HG03469 (cell line): ENCODE data around the gene SOAT2.
"Not testable (repeated sequence)": the region's sequence is repeated elsewhere in the genome, so short reads cannot be mapped to it uniquely, and the experiment has no call there.

Experiments
- ATAC-seq: cut with Tn5 transposase; IDR thresholded peaks from one replicate; pipeline ENCODE4 v1.9.1; 2021; ENCODE audit warnings: mild to moderate bottlenecking, moderate library complexity, moderate number of reproducible peaks; ENCODE audit not compliant: unreplicated experiment

The SOAT2 gene

DNA sequence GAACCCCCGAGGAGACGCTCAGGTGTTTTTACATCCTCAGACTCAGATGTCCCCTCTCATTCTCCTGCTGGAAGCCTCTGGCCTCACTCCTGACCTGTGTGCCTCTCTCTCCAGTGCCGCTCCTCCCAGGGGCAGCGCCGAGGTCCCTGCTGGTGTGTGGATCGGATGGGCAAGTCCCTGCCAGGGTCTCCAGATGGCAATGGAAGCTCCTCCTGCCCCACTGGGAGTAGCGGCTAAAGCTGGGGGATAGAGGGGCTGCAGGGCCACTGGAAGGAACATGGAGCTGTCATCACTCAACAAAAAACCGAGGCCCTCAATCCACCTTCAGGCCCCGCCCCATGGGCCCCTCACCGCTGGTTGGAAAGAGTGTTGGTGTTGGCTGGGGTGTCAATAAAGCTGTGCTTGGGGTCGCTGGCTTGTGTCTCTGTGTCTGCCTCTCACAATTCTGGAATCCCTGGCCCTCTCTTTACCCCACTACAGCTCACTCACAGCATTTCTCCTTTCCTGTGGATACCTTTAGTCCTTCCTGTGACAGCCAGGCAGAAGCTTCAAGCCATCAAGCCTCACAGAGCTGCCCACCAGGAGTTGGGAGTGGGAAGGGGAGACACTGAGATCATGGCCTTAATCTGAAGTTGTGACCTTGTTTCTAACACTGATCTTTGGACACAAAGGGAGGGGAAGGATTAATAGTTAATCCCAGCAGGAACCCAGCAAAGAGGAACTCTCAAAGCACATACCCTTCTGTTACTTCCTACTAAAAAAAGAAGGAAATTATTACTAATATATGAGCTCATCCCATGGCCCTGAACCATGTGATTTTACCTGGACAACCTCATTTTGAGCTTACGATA, 1.1 kb upstream of the SOAT2 start:
- no peak for ATAC-seq

DNA sequence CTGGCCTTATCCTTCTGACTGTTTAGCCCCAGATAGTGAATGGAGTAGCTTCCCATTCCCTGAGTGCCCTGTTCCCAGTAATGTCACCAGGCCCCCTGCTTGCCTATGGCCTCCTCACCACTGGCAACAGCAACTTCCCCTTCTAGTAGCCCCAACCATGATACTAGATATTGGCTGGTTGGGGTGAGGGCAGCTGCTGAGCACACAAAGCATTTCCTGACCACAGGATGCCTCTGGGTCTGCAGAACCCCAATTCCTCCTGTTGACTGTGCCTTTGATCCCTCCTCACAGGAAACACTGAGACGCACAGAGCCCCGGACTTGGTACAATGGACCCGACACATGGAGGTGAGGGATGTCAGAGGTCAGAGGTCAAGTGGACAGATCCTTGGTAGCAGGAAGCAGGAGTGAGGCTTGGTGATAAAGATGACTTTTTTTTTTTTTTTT, 597 bp downstream of the SOAT2 start:
- no peak for ATAC-seq

DNA sequence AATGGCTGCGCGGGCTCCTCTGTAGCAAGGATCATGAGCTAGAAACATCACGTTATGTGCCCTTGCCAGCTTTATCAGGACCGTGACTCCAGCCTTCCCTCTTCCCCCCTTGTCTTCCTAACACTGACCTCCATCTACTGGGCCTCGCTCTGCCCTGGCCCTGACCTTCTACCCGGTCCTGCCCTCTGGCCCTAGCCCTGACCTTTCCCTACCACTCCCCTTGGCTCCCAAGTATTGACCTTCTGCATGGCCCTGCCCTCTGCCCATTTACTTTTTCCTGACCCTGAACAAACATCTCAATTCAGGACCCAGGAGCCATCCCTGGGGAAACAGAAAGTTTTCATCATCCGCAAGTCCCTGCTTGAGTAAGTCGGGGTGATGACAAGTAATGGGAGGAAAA, 2.0 kb downstream of the SOAT2 start:
- ATAC-seq: no peak

DNA sequence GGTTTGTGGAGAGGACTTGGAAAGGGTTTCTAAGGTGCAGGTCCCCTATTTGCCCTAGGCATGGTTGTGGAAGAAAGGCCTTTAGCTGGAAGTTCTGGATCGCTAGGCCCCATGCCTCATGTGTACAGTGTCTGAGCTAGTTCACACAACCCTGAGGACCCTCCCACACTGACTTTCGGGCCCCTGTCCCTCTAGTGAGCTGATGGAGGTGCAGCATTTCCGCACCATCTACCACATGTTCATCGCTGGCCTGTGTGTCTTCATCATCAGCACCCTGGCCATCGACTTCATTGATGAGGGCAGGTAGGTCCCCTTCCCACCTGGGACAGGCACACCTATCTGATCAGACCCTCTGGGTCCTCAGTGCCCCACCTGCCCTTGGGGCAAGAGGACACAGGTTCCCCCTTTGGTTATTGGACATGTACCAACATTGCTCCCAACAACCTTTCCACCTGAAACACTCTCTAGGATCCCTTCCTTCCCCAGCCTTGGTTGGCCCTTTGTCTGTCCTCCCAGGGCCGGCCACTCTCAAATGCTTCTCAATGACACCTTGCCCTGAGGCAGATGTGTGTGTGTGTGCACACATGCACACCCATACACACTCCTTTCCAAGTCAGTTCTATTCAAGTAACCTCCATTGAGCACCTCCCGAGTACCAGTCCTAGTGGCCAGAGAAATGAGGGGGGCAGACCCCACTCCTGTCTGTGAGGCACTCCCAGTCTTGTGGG, 2.6 kb downstream of the SOAT2 start:
- ATAC-seq: no peak

DNA sequence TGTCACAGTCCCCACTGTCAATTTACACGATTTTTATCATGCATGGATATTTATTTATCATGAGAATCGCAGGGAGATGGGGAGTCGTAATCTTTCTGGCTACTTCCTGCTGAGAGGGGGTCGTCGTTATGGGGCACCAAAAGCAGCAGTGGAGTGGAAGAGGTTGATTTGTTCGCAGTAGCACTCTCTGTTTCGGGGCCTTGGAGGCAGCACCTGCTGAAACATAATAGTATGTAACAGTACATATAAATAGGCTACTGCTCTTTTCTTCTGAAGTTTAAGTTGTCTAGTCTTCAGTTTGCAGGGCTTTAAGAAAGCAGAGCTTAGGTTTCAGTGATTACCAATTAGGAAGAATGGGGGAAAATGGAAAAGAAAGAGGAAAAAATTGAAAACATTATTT, 3.8 kb downstream of the SOAT2 start:
- ATAC-seq: no peak

DNA sequence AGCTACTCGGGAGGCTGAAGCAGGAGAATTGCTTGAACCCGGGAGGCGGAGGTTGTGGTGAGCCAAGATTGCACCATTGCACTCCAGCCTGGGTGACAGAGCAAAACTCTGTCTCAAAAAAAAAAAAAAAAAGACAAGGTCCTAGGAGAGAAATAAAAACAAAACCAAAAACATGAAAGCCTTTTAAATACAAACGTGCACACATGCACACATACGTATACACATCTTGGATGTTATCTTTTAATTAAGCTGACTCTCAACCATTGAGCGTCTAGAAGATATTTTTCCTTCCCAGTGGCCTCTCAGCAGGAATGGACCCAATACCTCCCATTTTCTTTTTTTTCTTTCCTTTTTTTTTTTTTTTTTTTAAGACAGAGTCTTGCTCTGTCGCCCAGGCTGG, 9.1 kb downstream of the SOAT2 start:
- ATAC-seq: not testable (repeated sequence)

DNA sequence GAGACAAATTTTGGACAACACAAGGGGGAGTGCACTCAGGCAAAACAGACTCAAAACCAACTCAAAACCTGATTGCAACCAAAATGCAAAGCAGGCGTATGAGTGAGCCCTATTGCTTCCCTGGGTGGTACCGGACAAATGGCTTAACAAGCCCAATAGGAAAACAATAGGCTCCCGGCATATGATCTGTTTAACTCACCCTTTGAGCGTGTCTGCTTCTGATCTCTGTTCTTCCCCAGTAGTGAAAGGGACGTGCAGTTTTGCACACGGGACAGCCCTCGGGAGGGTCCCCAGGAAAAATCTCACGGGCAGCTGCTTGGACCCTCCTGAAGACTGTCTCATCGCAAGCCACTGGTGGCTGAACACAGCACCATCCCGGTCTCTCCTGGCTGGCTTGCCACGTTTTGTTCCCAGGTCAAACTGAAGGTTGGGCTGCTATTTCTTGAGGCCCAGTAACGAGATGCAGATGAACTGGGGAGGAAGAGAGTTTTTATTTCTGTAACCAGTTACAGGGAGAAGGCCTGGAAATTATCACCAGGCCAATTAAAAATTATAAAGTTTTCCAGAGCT, 9.9 kb downstream of the SOAT2 start:
- ATAC-seq: no peak

DNA sequence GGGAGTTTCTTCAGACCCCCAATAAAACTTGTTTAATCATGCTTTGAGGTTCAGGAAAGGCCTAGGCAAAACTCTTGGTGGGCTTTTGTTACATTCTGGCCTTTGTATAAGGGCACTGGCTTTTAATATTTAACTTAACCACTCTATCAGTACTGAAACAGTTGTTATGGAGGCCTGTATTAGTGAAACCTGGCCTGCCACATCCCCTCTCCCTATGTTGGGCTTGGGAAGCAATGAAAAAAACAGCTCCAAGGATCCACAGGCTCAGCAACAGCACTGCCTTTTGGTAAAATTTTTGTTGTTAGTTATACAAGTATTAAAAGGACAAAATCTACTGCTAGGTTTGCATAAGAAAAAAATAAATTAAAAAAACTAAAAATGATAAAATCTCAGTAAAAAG, 10.7 kb downstream of the SOAT2 start:
- ATAC-seq: no peak

DNA sequence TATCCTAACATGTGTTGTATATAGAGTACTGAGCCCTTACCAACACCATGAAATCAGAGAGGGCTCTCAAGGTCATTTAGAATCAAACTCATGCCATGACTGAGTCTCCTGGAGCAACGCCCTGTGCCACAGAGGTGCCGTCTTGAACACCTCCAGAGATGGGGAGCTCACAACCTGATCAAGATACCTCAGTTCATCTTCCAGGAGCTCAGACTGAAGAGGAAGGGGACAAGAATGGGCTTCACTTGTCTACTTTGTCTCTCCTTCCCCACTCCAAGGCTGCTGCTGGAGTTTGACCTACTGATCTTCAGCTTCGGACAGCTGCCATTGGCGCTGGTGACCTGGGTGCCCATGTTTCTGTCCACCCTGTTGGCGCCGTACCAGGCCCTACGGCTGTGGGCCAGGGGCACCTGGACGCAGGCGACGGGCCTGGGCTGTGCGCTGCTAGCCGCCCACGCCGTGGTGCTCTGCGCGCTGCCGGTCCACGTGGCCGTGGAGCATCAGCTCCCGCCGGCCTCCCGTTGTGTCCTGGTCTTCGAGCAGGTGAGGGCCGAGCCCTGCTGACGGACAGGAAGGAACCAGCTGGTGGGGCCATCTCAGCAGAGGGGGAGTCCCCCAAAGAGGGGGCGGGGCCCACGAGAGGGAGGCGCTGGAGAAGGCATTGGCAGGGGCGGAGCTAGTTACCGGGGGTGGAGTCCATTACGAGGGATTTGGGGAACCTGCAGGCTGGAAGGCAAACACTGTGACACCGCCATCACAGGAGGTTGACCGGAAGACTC, 12.0 kb downstream of the SOAT2 start:
- ATAC-seq: no peak

DNA sequence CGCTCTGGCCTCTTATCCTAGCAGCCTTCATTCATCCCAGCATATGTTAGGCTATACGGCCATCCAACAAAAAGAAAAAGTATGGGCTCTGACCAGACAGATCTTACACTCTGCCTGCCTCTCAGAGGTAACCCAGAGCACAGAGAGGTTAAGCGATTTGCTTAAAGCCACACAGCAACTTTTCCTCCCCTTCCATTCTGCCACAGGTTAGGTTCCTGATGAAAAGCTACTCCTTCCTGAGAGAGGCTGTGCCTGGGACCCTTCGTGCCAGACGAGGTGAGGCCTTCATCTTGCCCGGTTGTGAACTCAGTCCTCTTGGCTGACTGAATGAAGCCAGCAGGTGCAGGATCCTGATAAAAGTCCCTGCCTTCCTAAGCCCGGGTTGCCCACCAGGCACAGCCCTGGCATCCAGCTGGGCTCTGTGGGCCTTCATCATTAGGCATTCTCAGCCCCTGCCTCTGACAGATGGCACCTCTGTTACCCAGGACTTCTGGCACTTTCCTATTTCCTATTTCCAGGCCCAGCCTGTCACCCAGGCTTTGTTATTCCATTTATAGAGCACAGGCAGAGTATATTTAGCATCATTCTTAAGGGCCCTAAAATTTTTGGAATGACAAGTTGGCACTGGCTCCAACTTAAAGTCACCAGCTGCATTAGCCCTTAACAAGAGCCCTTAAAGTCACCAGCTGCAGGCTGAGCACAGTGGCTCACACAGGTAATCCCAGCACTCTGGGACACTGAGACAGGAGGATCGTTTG, 12.8 kb downstream of the SOAT2 start:
- no peak for ATAC-seq

DNA sequence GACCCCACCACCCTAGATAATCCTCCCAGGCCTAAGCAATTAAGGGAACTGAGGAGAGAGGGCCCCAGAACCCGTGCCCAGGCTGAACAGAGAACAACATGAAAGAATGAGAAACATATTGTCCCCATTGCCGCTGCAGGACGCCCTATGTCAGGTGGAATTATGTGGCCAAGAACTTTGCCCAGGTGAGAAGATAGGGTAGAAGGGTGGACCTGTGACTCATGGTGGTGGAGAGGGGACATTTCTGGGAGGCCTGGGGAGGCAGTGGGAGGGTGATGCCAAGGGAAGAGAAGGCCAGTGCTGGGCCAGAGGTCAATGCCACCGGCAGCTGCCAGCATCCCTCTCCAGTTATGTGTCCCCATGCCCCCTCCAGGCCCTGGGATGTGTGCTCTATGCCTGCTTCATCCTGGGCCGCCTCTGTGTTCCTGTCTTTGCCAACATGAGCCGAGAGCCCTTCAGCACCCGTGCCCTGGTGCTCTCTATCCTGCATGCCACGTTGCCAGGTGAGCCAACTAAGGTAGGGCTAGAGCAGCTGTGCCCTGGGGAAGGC, 15.5 kb downstream of the SOAT2 start:
- ATAC-seq: no peak

DNA sequence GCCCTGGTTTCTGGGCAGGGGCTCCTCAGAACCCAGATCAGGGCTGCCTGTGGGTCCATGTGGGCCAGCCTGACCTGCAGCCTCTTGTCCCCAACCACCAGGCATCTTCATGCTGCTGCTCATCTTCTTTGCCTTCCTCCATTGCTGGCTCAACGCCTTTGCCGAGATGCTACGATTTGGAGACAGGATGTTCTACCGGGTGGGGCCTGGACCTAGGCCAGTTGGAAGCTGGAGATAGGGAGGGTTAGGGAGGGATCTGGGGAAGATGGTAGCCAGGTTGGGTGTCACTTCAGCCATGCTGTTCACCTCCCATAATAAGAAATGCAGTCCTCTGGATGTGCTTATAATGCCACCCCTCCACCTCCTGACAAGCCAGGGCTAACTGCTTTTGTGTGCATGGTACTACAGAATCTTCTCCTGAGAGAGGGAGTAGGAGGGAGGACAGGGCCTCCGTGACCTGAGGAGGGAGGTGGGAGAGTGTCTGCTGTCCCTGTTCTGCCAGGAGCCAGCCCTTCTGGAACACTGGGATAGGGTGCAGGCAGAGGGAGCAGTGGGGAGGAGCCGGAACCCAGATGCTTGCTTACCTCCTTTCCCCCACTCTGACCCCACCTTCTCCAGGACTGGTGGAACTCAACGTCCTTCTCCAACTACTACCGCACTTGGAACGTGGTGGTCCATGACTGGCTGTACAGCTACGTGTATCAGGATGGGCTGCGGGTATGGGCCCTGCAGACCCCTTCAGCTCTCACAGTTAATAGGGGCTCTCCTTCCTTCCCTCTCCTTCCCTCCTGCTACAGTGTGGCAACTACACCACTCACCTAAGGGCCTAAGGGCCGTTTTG, 17.6 kb downstream of the SOAT2 start:
- ATAC-seq: no peak

DNA sequence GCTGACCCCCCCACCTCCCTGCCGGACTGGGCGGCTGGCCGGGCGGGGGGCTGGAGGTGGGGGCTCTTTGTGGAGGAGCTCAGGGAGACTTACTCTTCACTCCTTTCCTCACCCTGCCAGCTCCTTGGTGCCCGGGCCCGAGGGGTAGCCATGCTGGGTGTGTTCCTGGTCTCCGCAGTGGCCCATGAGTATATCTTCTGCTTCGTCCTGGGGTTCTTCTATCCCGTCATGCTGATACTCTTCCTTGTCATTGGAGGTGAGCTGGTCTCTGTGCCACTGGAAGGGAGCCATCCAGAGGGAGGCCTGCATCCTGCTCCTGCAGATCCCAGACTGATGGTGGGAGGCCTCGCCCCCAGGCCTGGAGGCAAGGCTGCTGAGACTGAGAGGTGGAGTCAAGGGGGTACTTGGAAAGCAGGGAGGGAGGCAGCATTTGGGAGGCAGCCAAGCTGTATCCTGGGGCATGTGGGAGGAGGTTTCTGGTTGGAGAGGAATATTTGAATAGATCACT, 19.7 kb downstream of the SOAT2 start:
- no peak for ATAC-seq

DNA sequence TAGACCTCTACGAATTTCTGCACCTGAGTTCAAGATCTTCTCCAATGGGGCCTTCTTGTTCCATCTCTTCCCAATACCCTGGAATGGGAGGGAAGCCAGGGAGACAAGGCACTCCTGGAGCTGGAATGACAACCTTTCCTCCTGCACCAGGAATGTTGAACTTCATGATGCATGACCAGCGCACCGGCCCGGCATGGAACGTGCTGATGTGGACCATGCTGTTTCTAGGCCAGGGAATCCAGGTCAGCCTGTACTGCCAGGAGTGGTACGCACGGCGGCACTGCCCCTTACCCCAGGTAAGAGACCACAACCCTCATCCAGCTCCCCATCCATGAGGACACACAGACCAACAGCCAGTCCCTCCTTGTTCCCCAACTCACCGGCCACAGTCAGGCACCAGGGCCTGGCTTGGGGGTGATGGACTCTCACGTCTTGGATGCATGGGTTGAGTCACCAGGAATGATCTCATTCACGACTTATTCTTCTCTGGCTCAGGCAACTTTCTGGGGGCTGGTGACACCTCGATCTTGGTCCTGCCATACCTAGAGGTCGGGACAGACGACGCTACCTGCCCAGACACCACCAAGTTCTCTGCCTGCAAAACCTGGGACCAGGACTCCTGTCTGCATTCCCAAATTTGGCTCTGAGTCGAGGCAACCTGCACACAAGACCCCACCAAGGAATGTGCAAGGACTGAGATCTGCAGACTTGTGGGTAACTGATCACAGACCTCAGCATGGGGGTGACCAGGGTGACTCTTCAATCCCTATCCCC, 20.5 kb downstream of the SOAT2 start:
- no peak for ATAC-seq

DNA sequence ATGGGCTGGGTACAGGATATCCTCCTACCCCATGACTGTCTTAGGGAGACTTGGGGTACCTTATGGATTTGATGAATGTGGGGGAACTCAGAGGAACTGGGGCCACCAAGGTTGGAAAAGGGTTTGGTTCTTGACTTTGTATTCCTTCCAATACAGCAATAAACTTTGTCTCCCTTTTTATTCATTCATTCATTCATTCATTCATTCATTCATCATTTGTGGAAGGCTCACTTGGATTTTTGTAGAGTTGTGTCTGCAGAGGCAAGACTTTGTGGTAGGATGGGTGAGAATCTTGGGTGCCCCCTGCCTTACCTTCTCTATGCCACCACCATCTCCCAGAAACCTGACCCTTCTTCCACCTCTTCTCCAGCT, 21.1 kb downstream of the SOAT2 start:
- no peak for ATAC-seq

DNA sequence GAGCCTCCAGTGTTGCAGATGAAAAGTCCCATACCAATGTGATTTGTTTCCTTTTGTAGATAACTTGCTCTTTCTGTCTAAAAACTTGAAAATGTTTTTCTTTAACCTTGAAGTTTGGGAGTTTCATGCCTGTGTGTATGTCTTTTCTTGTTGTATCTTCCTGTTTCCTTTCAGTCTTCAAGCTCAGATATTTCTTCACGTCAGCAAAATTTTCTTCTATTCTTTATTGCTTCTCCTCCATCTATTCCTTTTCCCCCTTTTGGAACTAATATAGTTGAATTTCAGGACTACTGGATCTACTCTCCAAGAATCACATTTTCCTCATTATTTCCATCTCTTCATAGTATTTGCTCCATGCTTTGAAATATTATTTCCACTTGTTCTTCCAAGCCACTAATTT, 23.9 kb downstream of the SOAT2 start:
- ATAC-seq: no peak

DNA sequence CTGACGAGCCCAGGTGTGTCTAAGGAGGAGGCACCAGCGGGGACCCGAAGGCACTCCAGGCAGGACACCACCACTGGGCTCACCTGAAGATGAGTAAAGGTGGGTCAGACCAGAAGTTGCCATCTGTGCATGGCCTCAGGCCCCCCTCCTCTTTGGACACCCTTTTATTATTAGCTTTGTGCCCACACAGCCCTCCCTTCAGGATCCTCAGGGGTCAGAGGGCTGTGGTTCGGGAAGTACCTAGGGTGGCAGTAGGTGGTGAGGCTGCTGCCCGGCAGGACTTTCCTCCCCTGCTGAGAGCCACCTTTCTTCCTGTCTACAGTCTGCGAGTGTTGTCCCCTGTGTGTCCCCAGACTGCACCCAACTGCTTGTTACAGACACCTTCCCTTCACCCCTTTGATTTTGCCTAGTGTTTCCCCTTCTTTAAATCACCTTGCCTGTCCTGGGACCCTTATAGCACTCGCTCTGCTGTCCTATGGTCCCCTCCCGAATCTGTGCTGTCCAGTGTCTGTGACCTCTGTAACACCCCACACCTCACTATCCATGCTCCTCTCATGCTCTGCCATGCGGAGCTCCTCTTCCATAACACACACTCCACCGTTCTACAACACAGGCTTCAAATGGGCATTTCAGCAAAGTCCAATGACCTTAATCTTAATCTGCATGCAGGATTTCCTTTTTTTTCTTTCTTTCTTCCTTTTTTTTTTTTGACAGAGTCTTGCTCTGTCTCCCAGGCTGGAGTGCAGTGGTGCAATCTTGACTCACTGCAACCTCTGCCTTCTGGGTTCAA, 25.7 kb downstream of the SOAT2 start:
- no peak for ATAC-seq

DNA sequence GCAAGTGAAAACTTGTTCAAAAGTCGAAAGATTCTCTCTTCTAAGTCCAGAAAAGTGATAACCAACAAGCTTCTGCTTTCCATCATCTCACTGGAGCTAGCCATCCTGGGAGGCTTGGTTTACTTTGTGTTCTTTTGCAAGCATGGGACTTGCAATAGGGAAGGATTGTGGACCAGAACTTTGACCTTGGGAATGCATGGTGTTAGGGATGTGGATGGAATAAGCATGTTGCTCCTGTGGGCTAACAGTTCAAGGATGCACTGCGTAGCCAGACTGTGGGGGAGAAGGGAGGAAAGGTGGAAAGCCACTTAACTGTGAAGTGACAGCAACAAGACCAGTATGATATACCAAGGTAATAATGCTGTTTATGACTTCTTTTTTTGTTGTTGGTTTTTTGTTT, 28.6 kb downstream of the SOAT2 start:
- no peak for ATAC-seq
